IMR-90 (cell line): ENCODE data around the gene IGF1.

Source experiments
- POLR2A ChIP-seq: IDR thresholded peaks from 2 replicates; pipeline ENCODE4 v1.6.1; 2012; ENCODE audit warnings: mild to moderate bottlenecking, low read depth, low read length
- RAD21 ChIP-seq: IDR thresholded peaks from 2 replicates; pipeline ENCODE4 v1.6.1; 2012; ENCODE audit warnings: low read length, improper control_type of control experiment
- RCOR1 ChIP-seq: IDR thresholded peaks from 2 replicates; pipeline ENCODE4 v1.6.1; 2012; ENCODE audit warnings: mild to moderate bottlenecking, low read length, improper control_type of control experiment; ENCODE audit not compliant: insufficient replicate concordance
- TF ChIP-seq, protein P1 (sequence below): conservative IDR thresholded peaks from 2 replicates; pipeline ENCODE4 v1.5.1; 2012; ENCODE audit warnings: mild to moderate bottlenecking, low read depth, low read length, improper control_type of control experiment

DNA sequence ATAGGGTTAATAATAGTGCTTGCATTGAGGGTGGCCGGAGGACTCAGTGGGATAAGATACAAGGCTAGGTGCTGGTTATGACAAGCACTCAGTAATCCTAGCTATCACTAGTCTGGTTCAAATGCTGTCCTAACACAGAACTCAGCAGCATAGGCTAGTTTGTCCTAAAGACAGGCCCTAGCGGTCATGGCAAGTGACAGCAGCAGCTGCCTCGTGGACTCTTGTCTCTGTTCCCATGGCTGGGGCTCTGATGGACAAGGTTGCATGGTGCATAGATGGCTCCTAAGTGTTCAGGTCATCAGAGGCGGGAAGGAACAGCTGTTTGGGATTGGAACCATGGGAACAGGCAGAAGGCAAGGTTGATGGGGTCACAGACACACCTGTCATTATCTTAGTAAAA is 42.4 kb upstream of the IGF1 start:
- TF ChIP-seq RAD21: no peak
- TF ChIP-seq, protein P1, sequence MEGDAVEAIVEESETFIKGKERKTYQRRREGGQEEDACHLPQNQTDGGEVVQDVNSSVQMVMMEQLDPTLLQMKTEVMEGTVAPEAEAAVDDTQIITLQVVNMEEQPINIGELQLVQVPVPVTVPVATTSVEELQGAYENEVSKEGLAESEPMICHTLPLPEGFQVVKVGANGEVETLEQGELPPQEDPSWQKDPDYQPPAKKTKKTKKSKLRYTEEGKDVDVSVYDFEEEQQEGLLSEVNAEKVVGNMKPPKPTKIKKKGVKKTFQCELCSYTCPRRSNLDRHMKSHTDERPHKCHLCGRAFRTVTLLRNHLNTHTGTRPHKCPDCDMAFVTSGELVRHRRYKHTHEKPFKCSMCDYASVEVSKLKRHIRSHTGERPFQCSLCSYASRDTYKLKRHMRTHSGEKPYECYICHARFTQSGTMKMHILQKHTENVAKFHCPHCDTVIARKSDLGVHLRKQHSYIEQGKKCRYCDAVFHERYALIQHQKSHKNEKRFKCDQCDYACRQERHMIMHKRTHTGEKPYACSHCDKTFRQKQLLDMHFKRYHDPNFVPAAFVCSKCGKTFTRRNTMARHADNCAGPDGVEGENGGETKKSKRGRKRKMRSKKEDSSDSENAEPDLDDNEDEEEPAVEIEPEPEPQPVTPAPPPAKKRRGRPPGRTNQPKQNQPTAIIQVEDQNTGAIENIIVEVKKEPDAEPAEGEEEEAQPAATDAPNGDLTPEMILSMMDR: no peak
- no peak for TF ChIP-seq POLR2A
- TF ChIP-seq RCOR1: no peak
